GM21737 (cell line): ENCODE data around the gene ZNF860.
"Not testable (repeated sequence)": the region's sequence is repeated elsewhere in the genome, so short reads cannot be mapped to it uniquely, and the experiment has no call there.

Source experiments
- ATAC-seq: cut with Tn5 transposase; IDR thresholded peaks from one replicate; pipeline ENCODE4 v1.9.1; 2021; ENCODE audit warnings: mild to moderate bottlenecking, moderate library complexity; ENCODE audit not compliant: unreplicated experiment

Gene ZNF860

DNA sequence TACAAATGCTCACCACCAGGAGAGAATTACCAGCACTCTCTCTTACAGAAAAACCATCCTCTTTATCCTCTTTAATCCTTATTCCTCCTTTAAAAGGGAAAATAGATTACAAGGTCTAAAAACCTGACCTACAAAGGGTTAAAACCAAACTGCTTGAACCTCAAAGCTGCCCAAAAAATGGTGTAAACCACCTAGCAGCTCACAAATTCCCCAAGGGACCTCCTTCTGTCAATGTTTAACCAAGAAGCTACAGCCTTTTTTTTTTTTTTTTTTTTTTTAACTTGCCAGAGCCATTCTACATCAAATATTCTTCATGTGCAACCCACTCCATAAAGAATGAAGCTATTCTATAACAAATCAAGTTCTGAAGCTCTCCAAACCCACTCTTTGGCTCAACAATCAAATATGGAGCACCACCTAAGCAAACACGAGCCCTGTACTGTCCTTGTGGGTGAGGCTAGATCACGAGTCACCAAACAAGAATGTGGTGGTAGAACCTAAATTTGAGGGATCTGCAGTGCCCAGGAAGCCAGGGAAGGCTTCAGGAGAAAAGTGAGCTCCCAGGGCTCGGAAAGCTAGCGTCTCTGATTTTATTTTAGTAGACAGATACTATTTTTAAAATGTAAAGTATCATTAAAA, 20.6 kb upstream of the ZNF860 start:
- ATAC-seq: peak; percentile 56

DNA sequence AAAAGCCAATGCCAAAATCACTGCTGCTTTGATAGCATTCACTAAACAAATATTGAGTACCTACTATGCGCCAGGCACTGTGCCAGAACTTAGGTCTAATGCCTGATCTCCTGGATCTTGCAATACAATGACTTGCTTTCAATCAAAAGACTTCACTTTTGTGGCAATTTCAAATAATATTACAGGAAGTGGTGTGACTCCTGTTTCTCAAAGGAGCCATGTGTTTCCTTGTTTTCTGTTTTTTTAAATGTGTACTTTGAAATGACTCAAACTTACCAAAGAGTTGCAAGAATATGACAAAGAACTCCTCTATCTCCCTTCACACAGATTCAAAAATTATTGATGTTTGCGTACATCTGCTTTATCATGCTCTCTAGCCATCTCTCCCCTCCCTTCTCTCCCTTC, 18.7 kb upstream of the ZNF860 start:
- ATAC-seq: no peak

DNA sequence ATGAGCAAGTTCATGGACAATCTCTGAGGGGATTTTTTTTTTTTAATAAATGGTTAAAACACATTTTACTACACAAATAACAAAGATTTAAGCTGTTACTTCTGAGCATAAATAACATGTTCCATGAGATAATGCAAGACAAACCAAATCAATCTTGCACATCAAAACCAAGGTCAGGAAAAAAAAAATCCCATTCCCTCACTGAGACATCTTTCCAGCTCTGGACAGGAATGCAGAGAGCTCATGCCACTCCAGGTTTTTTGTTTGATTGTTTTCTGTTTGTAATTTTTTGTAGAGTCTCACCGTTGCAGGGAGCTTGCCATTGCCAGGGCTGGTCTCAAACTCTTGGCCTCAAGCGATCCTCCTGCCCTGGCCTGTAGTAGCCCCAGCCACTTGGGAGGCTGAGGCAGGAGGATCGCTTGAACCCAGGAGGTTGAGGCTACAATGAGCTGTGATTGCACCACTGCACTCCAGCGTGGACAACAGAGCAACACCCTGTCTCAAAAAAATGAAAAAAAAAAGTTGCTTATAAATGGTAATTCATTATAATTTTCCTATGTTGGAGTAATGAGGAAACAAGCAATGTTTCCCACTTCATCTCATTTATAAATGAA, 14.5 kb upstream of the ZNF860 start:
- ATAC-seq: no peak

DNA sequence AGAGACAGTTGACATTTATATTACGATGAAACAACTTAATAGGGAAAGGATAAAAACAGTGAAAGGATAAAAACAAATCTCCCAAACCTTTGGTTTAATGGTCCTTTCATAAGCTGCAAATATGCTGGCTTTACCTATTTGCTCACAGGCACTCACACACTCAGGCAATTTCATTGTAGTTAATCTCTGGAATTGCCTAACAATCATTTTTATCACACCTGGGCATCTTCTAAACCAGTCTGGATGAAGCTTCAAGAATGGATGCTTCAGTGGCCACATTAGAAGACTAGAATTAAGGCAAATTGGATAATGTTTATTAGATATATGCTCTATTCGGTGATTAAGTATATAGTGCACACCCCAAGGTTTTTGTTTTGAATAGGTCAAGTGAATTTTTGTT, 14.0 kb upstream of the ZNF860 start:
- no peak for ATAC-seq

DNA sequence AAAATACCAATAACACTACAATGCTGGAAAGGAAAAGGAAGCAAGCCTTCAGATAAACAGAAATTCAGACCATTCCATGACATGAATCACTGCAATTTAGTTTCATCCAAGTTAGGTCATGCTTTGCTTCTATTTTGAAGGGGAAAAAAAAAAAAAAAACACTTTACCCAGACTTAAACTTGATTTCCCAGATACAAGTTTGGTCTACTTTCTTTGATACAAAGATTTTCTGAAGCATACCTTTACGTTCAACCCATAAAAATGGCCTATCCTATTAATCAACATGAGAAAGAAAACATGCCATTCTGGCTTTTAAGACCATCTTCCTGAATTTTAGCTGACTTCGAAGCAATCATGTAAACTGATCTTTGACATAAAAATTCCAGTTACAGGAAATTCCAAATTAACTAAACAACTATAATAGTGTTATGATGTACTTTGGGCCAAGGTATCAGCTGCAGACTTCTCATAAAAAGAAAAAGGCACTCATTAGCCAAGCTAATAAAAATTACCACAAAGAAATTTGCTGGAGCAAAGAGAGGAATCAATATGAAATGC, 13.1 kb upstream of the ZNF860 start:
- ATAC-seq: no peak

- ATAC-seq: no peak
Observed at GRCh38 chr3:31968927-31969418, 12.6 kb upstream of the ZNF860 start.

DNA sequence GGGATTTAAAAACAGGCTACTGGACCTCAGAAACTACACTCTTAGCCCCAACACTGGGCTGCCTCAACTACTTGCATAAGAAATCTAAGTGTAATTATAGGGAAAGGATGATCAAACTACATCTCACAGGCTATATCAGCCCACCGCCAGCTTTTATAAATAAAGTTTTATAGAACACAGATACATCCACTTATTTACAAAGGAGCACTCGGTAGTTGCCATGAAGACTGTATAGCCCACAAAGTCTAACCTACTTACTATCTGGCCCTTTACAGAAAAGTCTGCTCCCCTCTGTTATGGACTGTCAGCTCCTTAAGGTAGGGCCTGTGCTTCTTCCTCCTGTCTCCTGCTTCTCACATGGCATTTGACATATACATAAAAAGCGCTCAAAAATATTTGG, 9.9 kb upstream of the ZNF860 start:
- no peak for ATAC-seq

DNA sequence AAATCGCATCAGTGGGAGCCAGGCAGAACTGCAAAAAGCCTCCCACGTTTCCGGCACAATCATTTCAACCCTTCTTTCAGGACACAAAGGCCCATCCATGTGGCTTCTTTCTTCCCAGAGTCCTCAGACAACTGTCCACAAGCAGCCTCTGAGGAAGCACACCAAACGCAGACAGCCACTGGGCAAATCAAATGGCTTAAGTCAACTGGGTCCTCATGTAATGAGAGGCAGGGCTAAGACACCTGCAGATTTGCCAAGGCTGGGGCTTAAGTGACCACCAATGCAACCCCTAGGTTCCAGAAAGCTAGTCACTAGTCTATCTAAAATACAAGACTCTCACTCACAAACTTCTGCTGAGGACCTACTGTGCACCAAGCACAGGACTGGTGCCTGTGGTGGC, 8.5 kb upstream of the ZNF860 start:
- ATAC-seq: no peak

DNA sequence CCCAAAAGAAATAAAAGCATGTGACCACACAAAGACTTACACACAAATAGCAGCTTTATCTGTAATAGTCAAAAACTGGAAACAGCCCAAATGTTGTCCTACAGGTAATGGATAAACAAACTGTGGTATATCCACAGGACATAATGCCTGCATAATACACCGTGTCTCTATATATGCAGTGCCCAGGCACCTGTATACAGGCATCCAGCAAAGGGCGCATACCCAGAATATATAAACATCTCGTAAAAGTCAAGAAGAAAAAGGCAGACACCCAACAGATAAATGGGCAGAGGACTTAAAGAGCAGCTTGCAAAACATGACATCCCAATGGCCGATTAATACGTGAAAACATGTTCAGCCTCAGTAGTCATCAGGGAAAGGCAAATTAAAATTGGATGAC, 7.7 kb upstream of the ZNF860 start:
- ATAC-seq: no peak

- no peak for ATAC-seq
Observed at GRCh38 chr3:31974471-31974870, 7.1 kb upstream of the ZNF860 start.

- ATAC-seq: no peak
Observed at GRCh38 chr3:31974964-31975363, 6.6 kb upstream of the ZNF860 start.

- no peak for ATAC-seq
Observed at GRCh38 chr3:31976302-31976701, 5.2 kb upstream of the ZNF860 start.

- no peak for ATAC-seq
Observed at GRCh38 chr3:31977736-31978135, 3.8 kb upstream of the ZNF860 start.

DNA sequence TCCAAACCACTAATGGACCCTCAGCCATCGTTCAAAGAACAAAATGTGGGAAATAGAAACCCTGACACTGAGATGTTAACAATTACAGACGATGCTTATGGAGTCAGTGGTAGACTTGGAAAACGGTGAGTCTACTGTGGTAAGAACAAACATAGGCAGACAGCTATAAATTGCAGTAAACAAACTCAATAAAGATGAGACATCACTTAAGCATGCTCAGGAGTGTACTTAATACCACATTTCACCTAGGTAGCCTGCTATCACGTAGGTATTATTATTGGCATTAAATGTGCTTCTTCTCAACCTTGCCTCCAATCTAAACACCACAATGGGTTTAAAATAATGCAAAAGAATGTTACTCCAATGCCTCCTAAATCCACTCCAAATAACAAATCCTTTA, 3.0 kb upstream of the ZNF860 start:
- ATAC-seq: no peak

DNA sequence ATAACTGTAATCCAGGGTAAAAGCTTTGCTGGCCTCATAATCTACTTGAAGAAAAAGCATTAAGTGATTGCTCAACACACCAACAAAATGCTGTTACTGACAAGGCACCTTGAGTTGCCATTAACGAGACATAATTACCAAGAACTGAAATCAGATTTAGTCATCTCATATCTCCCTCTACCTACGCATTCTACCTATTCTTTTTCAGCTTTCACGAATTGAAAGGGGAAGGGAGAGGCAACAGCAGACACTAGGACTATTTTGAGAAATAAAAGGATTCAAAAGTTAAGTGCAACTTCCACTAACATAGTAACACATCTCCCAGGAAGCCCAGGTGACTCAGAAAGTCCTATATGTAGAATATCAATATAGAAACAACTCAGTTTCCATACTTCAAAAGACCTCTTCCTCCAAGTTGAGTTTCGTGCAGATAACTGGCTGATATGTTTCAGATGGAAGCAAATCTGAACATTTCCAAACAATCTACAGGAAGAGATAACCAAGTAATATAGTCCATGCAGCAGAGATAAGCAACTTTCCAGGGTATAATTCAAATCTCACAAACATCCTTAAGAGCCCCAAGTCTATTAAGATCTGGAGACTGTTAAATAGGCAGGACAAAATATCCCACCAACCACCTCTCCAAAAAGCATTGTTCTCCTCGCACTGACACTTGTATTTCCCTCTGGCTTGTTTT, 2.4 kb upstream of the ZNF860 start:
- no peak for ATAC-seq

DNA sequence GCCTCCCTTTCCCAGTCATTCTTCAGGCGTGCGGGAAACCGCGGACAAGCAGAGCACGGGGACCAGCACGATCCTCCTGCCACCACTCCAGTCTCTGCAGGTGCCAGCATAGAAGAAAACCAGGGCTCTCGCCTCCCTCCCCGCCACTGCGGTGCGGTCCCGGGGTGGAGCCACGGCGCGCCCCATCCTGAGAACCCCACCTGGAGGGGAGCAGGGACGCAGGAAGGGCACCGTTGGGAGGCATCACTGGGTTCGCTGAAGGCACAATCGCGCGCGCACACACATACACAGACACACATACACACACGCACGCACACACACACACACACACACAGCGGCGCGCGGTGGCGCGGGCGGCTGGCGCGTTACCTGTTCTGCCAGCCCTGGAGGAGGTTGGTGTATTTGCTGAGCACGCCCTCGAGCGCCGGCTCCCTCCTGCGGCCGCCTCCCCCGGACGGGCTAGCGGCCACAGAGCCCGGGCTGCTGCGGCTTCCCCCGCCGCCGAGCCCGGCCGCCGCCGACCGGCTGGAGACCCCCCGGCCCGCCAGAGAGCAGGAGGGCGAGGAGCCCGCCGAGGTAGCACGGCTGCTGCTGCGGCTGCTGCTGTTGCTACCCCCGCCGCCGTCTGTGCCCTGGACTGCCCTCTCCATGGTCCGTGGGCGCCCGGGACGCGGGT, 882 bp upstream of the ZNF860 start:
- no peak for ATAC-seq

DNA sequence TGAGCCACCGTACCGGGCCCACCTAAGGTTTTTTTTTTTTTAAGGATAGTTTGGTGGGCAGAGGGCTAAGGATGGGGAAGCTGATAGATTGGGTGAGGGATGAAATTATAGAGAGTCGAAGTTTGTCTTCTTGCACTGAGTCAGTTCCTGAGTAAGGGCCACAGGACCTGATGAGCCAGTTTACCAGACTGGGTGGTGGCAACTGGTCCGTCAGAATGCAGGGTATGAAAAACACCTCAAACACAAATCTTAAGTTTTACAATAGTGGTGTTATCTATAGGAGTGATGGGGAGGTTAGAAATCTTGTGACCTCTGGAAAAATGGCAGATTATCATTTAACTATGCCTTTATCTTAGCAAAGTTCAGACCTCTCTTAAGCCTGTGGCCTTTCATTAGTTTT, 2.8 kb downstream of the ZNF860 start:
- ATAC-seq: no peak

GRCh38 chr3:31985831-31986230, 4.3 kb downstream of the ZNF860 start:
- no peak for ATAC-seq

DNA sequence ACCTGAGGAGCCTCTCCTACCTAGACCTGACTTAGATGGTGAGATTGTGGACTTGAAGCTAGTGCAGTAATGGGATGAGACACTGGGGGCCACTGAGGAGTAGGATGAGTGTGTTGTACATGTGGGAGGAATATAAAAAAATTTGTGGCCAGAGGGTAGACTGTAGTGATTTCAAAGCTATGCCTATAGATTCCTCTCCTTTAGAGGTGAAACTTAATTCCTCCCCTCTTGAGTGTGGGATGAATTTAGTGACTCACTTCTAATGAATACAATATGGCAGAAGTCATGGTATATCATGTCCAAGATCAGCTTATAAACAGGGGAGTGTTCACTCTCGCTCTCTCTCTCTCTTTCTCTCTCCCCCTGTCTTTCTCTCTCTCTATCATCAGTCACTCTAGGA, 6.7 kb downstream of the ZNF860 start:
- no peak for ATAC-seq

DNA sequence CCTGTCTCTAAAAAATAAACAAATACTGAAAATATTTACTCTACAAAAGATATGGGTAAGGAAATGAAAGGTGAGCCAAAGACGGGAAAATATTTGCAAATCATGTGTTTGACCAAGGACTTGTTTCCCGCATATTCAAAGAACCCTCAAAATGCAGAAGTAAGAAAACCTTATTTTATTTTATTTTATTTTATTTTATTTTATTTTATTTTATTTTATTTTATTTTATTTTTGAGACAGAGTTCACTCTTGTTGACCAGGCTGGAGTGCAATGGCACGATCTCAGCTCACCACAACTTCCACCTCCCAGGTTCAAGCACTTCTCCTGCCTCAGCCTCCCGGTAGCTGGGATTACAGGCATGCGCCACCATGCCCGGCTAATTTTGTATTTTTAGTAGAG, 11.4 kb downstream of the ZNF860 start:
- ATAC-seq: not testable (repeated sequence)

GRCh38 chr3:31993843-31994242, 12.3 kb downstream of the ZNF860 start:
- ATAC-seq: no peak
